K562 (cell line): ENCODE data around the gene MRPL11. TPM values are rescaled to one million over a fixed set of nuclear protein-coding genes. Genes with fewer than 3 reads are reported as not detected.

Source experiments
- ATF4 ChIP-seq: fragments of 450-650 bp; formaldehyde crosslinking; IDR thresholded peaks from 2 replicates; pipeline ENCODE4 v1.4.0; 2022; ENCODE audit warnings: mild to moderate bottlenecking, moderate library complexity
- CEBPG ChIP-seq, 3 experiments: fragments of 200-800 bp in 1 of 3; sonication (Bioruptor generic) in 1 of 3; sonication (generic) in 1 of 3; formaldehyde crosslinking in 1 of 3; IDR thresholded peaks in 2 of 3; conservative IDR thresholded peaks in 1 of 3; 2 replicates each; pipeline versions ENCODE4 v1.6.1 to v1.8.0; 2016 to 2022; ENCODE audit warnings: missing compliant biosample characterization in 2 of 3, missing genetic modification characterization in 2 of 3, mild to moderate bottlenecking in 1 of 3, missing genetic modification reagents in 1 of 3
- COPS2 ChIP-seq: fragments of 450-650 bp; conservative IDR thresholded peaks from 2 replicates; pipeline ENCODE4 v1.6.1; 2016; ENCODE audit warnings: mild to moderate bottlenecking, moderate library complexity
- GTF2F1 ChIP-seq: IDR thresholded peaks from 2 replicates; pipeline ENCODE4 v1.6.1; 2011; ENCODE audit warnings: low read depth, low read length, improper control_type of control experiment
- HEY1 ChIP-seq: fragments of 250-450 bp; sonication (Bioruptor Pico); IDR thresholded peaks from 2 replicates; pipeline ENCODE4 v1.5.0; 2020; ENCODE audit warnings: mild to moderate bottlenecking, moderate library complexity, borderline replicate concordance
- HNRNPUL1 ChIP-seq: fragments of 200-400 bp; formaldehyde crosslinking; IDR thresholded peaks from 2 replicates; pipeline ENCODE4 v1.6.1; 2017; ENCODE audit warnings: low read length
- MAX ChIP-seq: sonication (generic); formaldehyde crosslinking; IDR thresholded peaks from 2 replicates; pipeline ENCODE4 v1.9.0; 2022; ENCODE audit warnings: mild to moderate bottlenecking, missing genetic modification reagents
- MCM7 ChIP-seq, 2 experiments: fragments of 450-650 bp; IDR thresholded peaks; 2 replicates each; pipeline ENCODE4 v1.6.1; 2016 to 2018
- MXI1 ChIP-seq: IDR thresholded peaks from 2 replicates; pipeline ENCODE4 v1.6.1; 2011; ENCODE audit warnings: low read depth, mild to moderate bottlenecking, improper control_type of control experiment, low read length
- PCBP2 ChIP-seq: fragments of 200-400 bp; formaldehyde crosslinking; IDR thresholded peaks from 2 replicates; pipeline ENCODE4 v1.6.1; 2018; ENCODE audit warnings: low read length, low read depth, mild to moderate bottlenecking, moderate library complexity; ENCODE audit not compliant: poor library complexity, severe bottlenecking
- SAFB2 ChIP-seq: fragments of 200-400 bp; formaldehyde crosslinking; IDR thresholded peaks from 2 replicates; pipeline ENCODE4 v1.6.1; 2018; ENCODE audit warnings: borderline replicate concordance, low read length, low read depth, moderate library complexity; ENCODE audit not compliant: severe bottlenecking
- SAP30 ChIP-seq: fragments of 200-600 bp; sonication (generic); IDR thresholded peaks from 2 replicates; pipeline ENCODE4 v1.6.1; 2012; ENCODE audit warnings: borderline replicate concordance, low read depth, mild to moderate bottlenecking, moderate library complexity, low read length, control low read depth, inconsistent platforms; ENCODE audit not compliant: insufficient read depth, poor library complexity, severe bottlenecking
- SMARCB1 ChIP-seq: IDR thresholded peaks from 2 replicates; pipeline ENCODE4 v1.6.1; 2011; ENCODE audit warnings: improper control_type of control experiment, low read depth; ENCODE audit not compliant: insufficient read length
- TAF9B ChIP-seq: fragments of 450-650 bp; IDR thresholded peaks from 2 replicates; pipeline ENCODE4 v1.6.1; 2018; ENCODE audit warnings: mild to moderate bottlenecking; ENCODE audit not compliant: partially characterized antibody
- ZBTB9 ChIP-seq: fragments of 450-650 bp; formaldehyde crosslinking; IDR thresholded peaks from 2 replicates; pipeline ENCODE4 v1.4.0; 2020; ENCODE audit warnings: mild to moderate bottlenecking, moderate library complexity
- ZFP1 ChIP-seq: fragments of 450-650 bp; formaldehyde crosslinking; IDR thresholded peaks from 2 replicates; pipeline ENCODE4 v1.4.0; 2020; ENCODE audit warnings: mild to moderate bottlenecking, mixed read lengths
- ZKSCAN8 ChIP-seq: fragments of 200-800 bp; sonication (Bioruptor generic); IDR thresholded peaks from 2 replicates; pipeline ENCODE4 v1.6.1; 2016; ENCODE audit warnings: missing genetic modification characterization, missing compliant biosample characterization
- ZNF24 ChIP-seq: fragments of 450-650 bp; IDR thresholded peaks from 2 replicates; pipeline ENCODE4 v1.6.1; 2016
- ZNF408 ChIP-seq: fragments of 250-450 bp; sonication (Bioruptor Pico); IDR thresholded peaks from 2 replicates; pipeline ENCODE4 v1.4.0; 2020; ENCODE audit warnings: low read depth, mild to moderate bottlenecking, moderate library complexity
- polyA plus RNA-seq, 8 experiments: library from polyadenylated mRNA; depleted of rRNA in 4 of 8; stranded (reverse) in 5 of 8; unstranded in 3 of 8; fragments of >200 nt; fragmentation: Nextera tagmentation in 2 of 8; fragmentation: Illumina TruSeq in 1 of 8; extraction: Ambion mirVana in 2 of 8; extraction: Trizol in 1 of 8; gene quantifications; 2 replicates each; pipeline versions ENCODE4 v1.2.1 to v1.2.3, GENCODE V29; 2011 to 2014; ENCODE audit warnings: inconsistent platforms in 1 of 8, missing spikeins in 1 of 8
- total RNA-seq, 7 experiments: library from RNA; depleted of rRNA in 6 of 7; stranded (reverse); fragments of >200 nt in 6 of 7; fragmentation: Illumina TruSeq in 2 of 7; extraction: Trizol in 2 of 7; gene quantifications; 2 replicates each; pipeline versions ENCODE4 v1.2.1 to v1.2.3, GENCODE V29; 2011 to 2021; ENCODE audit warnings: low replicate concordance in 1 of 7
- TF ChIP-seq, protein P1 (sequence below): sonication (generic); formaldehyde crosslinking; IDR thresholded peaks from 2 replicates; pipeline ENCODE4 v1.8.1; 2023; ENCODE audit warnings: mild to moderate bottlenecking, missing genetic modification reagents
- TF ChIP-seq, protein P2 (sequence below): sonication (generic); formaldehyde crosslinking; IDR thresholded peaks from 2 replicates; pipeline ENCODE4 v1.8.0; 2022; ENCODE audit warnings: mild to moderate bottlenecking, missing genetic modification reagents
- TF ChIP-seq, protein P3 (sequence below): fragments of 250-450 bp; sonication (Bioruptor Pico); IDR thresholded peaks from 2 replicates; pipeline ENCODE4 v1.6.1; 2021; ENCODE audit warnings: mild to moderate bottlenecking

MRPL11 gene
- total and polyA plus RNA-seq, 9 of the 15 experiments (the other 6 are each of a cell fraction or from before 2014, with no cell fraction given), result 33.0 to 173 (median 91.9) TPM

DNA sequence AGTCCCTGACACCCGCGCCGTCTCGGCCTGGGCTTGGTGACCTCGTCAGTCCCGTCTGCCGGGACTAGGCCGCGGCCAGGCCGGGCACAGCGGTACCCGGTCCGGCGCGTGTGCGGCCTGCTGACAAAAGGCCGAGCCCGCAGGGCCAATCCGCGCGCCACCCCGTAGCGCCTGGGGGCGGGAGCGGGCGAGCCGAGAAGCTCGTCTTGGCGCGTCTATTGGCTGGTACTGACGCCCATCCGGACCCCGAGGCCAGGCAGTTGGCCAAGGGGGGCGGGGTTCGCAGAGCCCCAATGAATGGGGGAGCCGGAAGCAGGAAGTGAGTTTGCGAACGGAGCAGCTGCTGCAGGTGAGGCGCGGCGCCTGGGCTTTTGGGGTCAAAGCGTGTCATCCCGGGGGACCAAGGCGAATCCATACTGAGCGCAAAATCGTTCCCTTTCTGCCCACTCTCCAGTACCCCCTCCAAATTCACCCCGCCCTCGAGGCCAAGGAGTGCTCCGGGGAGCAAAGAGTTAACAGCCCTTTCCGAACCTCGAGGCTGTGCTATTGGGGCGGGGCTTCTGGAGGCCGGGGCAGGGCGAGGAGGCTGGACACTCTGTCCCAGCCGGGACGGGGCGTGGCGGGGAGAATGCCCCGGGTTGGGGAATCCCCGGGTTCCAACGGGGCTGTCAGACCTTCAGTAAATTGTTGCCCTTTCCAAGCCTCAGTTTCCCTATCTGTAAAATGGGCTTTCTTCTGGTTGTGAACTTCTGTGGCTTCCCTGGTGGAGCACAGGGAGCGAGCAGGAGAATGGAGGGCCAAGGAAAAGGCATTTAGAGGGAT is 41.7 kb upstream of the MRPL11 start, which contains the start of gene DPP3 (continued):
- TF ChIP-seq, protein P1, sequence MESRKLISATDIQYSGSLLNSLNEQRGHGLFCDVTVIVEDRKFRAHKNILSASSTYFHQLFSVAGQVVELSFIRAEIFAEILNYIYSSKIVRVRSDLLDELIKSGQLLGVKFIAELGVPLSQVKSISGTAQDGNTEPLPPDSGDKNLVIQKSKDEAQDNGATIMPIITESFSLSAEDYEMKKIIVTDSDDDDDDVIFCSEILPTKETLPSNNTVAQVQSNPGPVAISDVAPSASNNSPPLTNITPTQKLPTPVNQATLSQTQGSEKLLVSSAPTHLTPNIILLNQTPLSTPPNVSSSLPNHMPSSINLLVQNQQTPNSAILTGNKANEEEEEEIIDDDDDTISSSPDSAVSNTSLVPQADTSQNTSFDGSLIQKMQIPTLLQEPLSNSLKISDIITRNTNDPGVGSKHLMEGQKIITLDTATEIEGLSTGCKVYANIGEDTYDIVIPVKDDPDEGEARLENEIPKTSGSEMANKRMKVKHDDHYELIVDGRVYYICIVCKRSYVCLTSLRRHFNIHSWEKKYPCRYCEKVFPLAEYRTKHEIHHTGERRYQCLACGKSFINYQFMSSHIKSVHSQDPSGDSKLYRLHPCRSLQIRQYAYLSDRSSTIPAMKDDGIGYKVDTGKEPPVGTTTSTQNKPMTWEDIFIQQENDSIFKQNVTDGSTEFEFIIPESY (CRISPR knock-in tag), result no peak
- TF ChIP-seq PCBP2, result no peak
- TF ChIP-seq ATF4 (CRISPR knock-in tag), result no peak
- TF ChIP-seq ZKSCAN8, result no peak
- TF ChIP-seq MAX (CRISPR knock-in tag), result peak; percentile 58
- no peak for TF ChIP-seq COPS2
- TF ChIP-seq, protein P2, sequence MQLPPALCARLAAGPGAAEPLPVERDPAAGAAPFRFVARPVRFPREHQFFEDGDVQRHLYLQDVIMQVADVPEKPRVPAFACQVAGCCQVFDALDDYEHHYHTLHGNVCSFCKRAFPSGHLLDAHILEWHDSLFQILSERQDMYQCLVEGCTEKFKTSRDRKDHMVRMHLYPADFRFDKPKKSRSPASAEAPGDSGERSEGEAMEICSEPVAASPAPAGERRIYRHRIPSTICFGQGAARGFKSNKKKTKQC (CRISPR knock-in tag), result 0 out of 2 replicates have a peak, but pooled peaks have one; percentile 24
- peak; percentile 80 for TF ChIP-seq ZNF24
- no peak for TF ChIP-seq MCM7 (IDR thresholded peaks at IDR 0.05)
- no peak for TF ChIP-seq ZNF408 (CRISPR knock-in tag)
- no peak for TF ChIP-seq HNRNPUL1
- no peak for TF ChIP-seq ZBTB9 (CRISPR knock-in tag)
- TF ChIP-seq MXI1, result no peak
- TF ChIP-seq GTF2F1, result no peak
- peak; percentile 87 for TF ChIP-seq SAP30
- TF ChIP-seq CEBPG (CRISPR knock-in tag; IDR thresholded peaks at IDR 0.05), result no peak; the same call in 1 of the 2 replicates
- no peak for TF ChIP-seq CEBPG (tag; conservative IDR thresholded peaks at IDR 0.05 in 1 of 2, IDR thresholded peaks at IDR 0.05 in 1 of 2)
- no peak for TF ChIP-seq ZFP1
- TF ChIP-seq SAFB2, result no peak
- no peak for TF ChIP-seq SMARCB1
- TF ChIP-seq TAF9B, result peak; percentile 58
- TF ChIP-seq, protein P3, sequence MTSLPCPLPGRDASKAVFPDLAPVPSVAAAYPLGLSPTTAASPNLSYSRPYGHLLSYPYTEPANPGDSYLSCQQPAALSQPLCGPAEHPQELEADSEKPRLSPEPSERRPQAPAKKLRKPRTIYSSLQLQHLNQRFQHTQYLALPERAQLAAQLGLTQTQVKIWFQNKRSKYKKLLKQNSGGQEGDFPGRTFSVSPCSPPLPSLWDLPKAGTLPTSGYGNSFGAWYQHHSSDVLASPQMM (CRISPR knock-in tag), result no peak
- no peak for TF ChIP-seq HEY1 (CRISPR knock-in tag)
